ENCODE data around the gene WASL.

GRCh38 chr7:123746931-123747488 is 1.8 kb downstream of the WASL start:
- TF ChIP-seq EZH2 (IDR thresholded peaks at IDR 0.05; ENCODE audit: borderline replicate concordance, low read length) (no peak), CTCF (IDR thresholded peaks at IDR 0.05; ENCODE audit: low read length) (no peak)
